Purkinje cell (primary cell): ENCODE data around the gene MZT1. TPM values are rescaled to one million over a fixed set of nuclear protein-coding genes. Genes with fewer than 3 reads are reported as not detected.

ENCODE experiments used
- polyA plus RNA-seq: library from polyadenylated mRNA; unstranded; fragments of >200 nt; fragmentation: Nextera tagmentation; gene quantifications from 2 replicates; pipeline ENCODE4 v1.2.1, GENCODE V29; 2014

The MZT1 gene
- polyA plus RNA-seq, result 44.8 and 56.8 TPM in 2 replicates

GRCh38 chr13:72727417-72728289 lies at the start of gene MZT1, which contains the start of gene BORA:
Gene MZT1, minus strand, starts transcription at chr13:72727629. Its CDS starts 27 bp downstream, at chr13:72727602.
Gene BORA, plus strand, starts transcription at chr13:72727923. Its CDS starts 1,018 bp downstream, at chr13:72728941.

Other genes with a start within 250 kb of the MZT1 start
- gene BORA, start 294 bp upstream of the MZT1 start, polyA plus RNA-seq, result 4.0 TPM in 1 of 2 replicates, not detected in the other
- 15.9 and 31.8 TPM in 2 replicates for gene DIS3, start 54.3 kb upstream of the MZT1 start, polyA plus RNA-seq
- gene PIBF1, start 54.5 kb upstream of the MZT1 start, polyA plus RNA-seq, result 14.9 and 21.5 TPM in 2 replicates